DOHH2 (cell line): ENCODE measurements around the gene MAP4K3.

Experiments
- H3F3A ChIP-seq: fragments of 200-600 bp; sonication (generic), shearing (Covaris generic); 2 replicates; pipeline ENCODE4 v1.6.0; 2016; ENCODE audit warnings: antibody characterized with exemption, mild to moderate bottlenecking; ENCODE audit not compliant: control insufficient read depth, insufficient read depth
- H3K27ac ChIP-seq: fragments of 200-600 bp; sonication (generic); 2 replicates; pipeline ENCODE4 v1.5.1; 2014; ENCODE audit warnings: low read depth, mild to moderate bottlenecking, low read length, moderate library complexity
- H3K27me3 ChIP-seq: fragments of 200-600 bp; sonication (generic); 2 replicates; pipeline ENCODE4 v1.6.1; 2014; ENCODE audit warnings: mild to moderate bottlenecking, low read length, mixed read lengths; ENCODE audit not compliant: control insufficient read depth
- H3K36me3 ChIP-seq: fragments of 200-600 bp; sonication (generic); 2 replicates; pipeline ENCODE4 v1.6.1; 2014; ENCODE audit warnings: mild to moderate bottlenecking, low read length, moderate library complexity, mixed read lengths; ENCODE audit not compliant: control insufficient read depth
- H3K4me1 ChIP-seq: fragments of 200-600 bp; sonication (generic); 2 replicates; pipeline ENCODE4 v1.6.1; 2014; ENCODE audit warnings: mild to moderate bottlenecking, low read length, mixed read lengths; ENCODE audit not compliant: control insufficient read depth
- H3K4me2 ChIP-seq: fragments of 200-600 bp; sonication (generic); 2 replicates; pipeline ENCODE4 v1.6.0; 2014; ENCODE audit warnings: mild to moderate bottlenecking, low read length, moderate library complexity
- H3K4me3 ChIP-seq: fragments of 200-600 bp; sonication (generic); 2 replicates; pipeline ENCODE4 v1.5.1; 2014; ENCODE audit warnings: mild to moderate bottlenecking, low read length, mixed read lengths
- H3K79me2 ChIP-seq: fragments of 200-600 bp; sonication (generic); 2 replicates; pipeline ENCODE4 v1.6.1; 2014; ENCODE audit warnings: mild to moderate bottlenecking, low read length, mixed read lengths; ENCODE audit not compliant: control insufficient read depth
- H3K9me2 ChIP-seq: fragments of 200-600 bp; sonication (generic); replicated peaks from 2 replicates; pipeline ENCODE4 v1.6.1; 2014; ENCODE audit warnings: mild to moderate bottlenecking, low read length, mixed read lengths; ENCODE audit not compliant: control insufficient read depth
- H3K9me3 ChIP-seq: fragments of 200-600 bp; sonication (generic); 2 replicates; pipeline ENCODE4 v1.6.1; 2014; ENCODE audit warnings: antibody characterized with exemption, low read length, mixed read lengths; ENCODE audit not compliant: control insufficient read depth, insufficient read depth
- H4K20me1 ChIP-seq: fragments of 200-600 bp; sonication (generic); 2 replicates; pipeline ENCODE4 v1.6.0; 2014; ENCODE audit warnings: low read depth, mild to moderate bottlenecking, antibody characterized with exemption, low read length, moderate library complexity; ENCODE audit not compliant: control insufficient read depth, insufficient read depth
- EZH2phosphoT487 ChIP-seq: fragments of 200-600 bp; sonication (generic); IDR thresholded peaks from 2 replicates; pipeline ENCODE4 v1.6.1; 2017; ENCODE audit warnings: borderline replicate concordance, mild to moderate bottlenecking, antibody characterized with exemption, low read length, moderate library complexity, mixed read lengths
- TF ChIP-seq, protein P1 (sequence below): fragments of 200-600 bp; sonication (generic); IDR thresholded peaks from one replicate; pipeline ENCODE4 v1.5.1; 2014; ENCODE audit warnings: antibody characterized with exemption, mild to moderate bottlenecking, low read depth, low read length; ENCODE audit not compliant: poor library complexity, severe bottlenecking

The MAP4K3 gene

DNA sequence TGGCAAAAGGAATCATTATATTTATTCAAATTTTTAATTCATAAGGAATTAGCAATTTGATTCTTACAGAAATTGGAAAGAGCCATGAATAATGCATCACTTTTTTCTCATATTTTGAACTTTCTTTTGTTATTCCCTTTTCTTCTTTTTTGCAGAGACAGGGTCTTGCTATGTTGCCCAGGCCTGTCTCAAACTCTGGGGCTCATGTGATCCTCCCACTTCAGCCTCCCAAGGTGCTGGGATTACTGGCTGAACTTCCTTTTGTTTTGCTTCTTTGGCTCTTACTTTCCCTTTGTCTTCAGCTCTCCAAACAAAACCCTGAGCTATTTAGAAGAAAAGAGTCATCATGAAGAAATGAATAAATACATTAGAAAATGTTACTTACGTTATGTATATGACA is 224.1 kb downstream of the MAP4K3 start:
- no peak overlapping the region for H3K4me3 ChIP-seq
- no peaks in the 10 kb centered on the region for H3K79me2 ChIP-seq
- no peaks in the 10 kb centered on the region for H3F3A ChIP-seq
- no peaks in the 10 kb centered on the region for H3K4me1 ChIP-seq
- no peaks in the 10 kb centered on the region for H3K27me3 ChIP-seq
- no peaks in the 10 kb centered on the region for H3K9me3 ChIP-seq
- no peak for TF ChIP-seq EZH2phosphoT487
- TF ChIP-seq, protein P1, sequence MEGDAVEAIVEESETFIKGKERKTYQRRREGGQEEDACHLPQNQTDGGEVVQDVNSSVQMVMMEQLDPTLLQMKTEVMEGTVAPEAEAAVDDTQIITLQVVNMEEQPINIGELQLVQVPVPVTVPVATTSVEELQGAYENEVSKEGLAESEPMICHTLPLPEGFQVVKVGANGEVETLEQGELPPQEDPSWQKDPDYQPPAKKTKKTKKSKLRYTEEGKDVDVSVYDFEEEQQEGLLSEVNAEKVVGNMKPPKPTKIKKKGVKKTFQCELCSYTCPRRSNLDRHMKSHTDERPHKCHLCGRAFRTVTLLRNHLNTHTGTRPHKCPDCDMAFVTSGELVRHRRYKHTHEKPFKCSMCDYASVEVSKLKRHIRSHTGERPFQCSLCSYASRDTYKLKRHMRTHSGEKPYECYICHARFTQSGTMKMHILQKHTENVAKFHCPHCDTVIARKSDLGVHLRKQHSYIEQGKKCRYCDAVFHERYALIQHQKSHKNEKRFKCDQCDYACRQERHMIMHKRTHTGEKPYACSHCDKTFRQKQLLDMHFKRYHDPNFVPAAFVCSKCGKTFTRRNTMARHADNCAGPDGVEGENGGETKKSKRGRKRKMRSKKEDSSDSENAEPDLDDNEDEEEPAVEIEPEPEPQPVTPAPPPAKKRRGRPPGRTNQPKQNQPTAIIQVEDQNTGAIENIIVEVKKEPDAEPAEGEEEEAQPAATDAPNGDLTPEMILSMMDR = no peak
- H3K27ac ChIP-seq = no peak overlapping the region
- no peaks in the 10 kb centered on the region for H3K36me3 ChIP-seq
- H4K20me1 ChIP-seq = no peaks in the 10 kb centered on the region
- H3K4me2 ChIP-seq = no peak overlapping the region
- no peaks in the 10 kb centered on the region for H3K9me2 ChIP-seq

DNA sequence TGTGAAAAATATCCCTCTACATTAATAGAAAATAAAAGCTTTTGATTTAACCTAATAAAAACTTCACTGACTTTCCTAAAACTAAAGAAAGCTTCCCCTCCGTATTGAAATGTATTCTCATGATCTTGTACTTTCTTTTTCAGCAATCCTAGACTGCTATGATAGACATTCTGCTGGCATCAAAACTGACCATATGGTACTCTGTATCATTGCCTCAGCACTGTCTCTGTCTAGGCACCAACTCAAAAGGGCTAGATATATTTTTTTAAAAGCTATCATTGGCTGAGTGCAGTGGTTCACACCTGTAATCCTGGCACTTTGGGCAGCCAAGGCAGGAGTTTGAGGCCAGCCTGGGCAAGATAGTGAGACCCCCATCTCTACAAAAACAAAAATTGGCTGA is 226.2 kb downstream of the MAP4K3 start:
- Histone ChIP-seq H3K9me2 (no peaks in the 10 kb centered on the region), H3K36me3 (no peaks in the 10 kb centered on the region), H3K4me1 (no peaks in the 10 kb centered on the region), H3K9me3 (no peaks in the 10 kb centered on the region), H3K79me2 (no peaks in the 10 kb centered on the region), H3K27ac (no peak overlapping the region), H3K27me3 (no peaks in the 10 kb centered on the region), H4K20me1 (no peaks in the 10 kb centered on the region), H3K4me2 (no peak overlapping the region), H3F3A (no peaks in the 10 kb centered on the region), H3K4me3 (no peak overlapping the region)
- no peak for TF ChIP-seq EZH2phosphoT487
- TF ChIP-seq, protein P1 = no peak

DNA sequence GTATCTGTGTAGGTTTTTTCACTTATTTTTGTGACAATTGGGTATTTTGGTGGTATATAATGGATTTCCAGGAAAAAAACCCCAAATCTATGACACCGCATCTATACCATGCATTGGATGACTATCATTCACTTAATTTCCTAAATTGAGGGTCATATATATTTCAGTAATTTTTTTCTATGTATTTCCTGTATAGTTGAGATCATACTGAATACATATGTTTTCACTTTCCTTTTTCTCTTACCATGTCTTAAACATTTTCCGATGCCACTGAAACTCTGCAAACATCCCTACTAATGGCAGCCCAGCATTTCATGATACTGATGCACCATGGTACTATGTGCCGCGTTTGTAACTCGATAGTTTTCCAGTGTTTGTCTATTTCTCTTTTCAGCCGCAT is 233.7 kb downstream of the MAP4K3 start:
- TF ChIP-seq, protein P1 = no peak
- TF ChIP-seq EZH2phosphoT487 = no peak
- H3K9me3 ChIP-seq = no peaks in the 10 kb centered on the region
- no peaks in the 10 kb centered on the region for H3K36me3 ChIP-seq
- no peaks in the 10 kb centered on the region for H4K20me1 ChIP-seq
- no peaks in the 10 kb centered on the region for H3K4me1 ChIP-seq
- H3K4me3 ChIP-seq = no peak overlapping the region
- no peaks in the 10 kb centered on the region for H3K79me2 ChIP-seq
- H3K9me2 ChIP-seq = no peaks in the 10 kb centered on the region
- H3K4me2 ChIP-seq = no peak overlapping the region
- no peaks in the 10 kb centered on the region for H3K27me3 ChIP-seq
- H3K27ac ChIP-seq = no peak overlapping the region
- no peaks in the 10 kb centered on the region for H3F3A ChIP-seq
